ENCODE measurements around the gene SRM.
"Not testable (repeated sequence)": the region's sequence is repeated elsewhere in the genome, so short reads cannot be mapped to it uniquely, and the experiment has no call there.

DNA sequence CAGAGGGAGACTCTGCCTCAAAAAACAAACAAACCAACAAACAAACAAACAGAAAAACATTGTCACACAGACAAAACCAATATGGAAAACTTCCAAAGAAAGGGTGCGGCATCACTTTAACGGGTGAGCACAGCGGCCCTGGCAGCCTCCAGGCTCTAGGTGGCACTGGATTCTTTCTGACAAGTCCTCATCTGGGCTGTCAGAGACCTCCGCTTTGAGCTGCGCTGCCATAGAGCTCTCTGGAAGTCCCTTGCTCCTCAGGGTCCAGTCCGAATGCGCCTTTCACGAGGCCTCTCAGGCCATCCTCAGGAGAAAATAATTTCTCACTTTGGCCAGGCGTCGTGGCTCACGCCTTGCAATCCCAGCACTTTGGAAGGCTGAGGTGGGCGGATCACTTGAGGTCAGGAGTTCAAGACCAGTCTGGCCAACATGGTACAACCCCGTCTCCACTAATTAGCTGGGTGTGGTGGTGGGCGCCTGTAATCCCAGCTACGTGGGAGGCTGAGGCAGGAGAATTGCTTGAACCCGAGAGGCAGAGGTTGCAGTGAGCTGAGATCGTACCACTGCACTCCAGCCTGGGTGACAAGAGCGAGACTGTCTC, 4.2 kb upstream of the SRM start:
- TF ChIP-seq, protein P1, sequence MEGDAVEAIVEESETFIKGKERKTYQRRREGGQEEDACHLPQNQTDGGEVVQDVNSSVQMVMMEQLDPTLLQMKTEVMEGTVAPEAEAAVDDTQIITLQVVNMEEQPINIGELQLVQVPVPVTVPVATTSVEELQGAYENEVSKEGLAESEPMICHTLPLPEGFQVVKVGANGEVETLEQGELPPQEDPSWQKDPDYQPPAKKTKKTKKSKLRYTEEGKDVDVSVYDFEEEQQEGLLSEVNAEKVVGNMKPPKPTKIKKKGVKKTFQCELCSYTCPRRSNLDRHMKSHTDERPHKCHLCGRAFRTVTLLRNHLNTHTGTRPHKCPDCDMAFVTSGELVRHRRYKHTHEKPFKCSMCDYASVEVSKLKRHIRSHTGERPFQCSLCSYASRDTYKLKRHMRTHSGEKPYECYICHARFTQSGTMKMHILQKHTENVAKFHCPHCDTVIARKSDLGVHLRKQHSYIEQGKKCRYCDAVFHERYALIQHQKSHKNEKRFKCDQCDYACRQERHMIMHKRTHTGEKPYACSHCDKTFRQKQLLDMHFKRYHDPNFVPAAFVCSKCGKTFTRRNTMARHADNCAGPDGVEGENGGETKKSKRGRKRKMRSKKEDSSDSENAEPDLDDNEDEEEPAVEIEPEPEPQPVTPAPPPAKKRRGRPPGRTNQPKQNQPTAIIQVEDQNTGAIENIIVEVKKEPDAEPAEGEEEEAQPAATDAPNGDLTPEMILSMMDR (IDR thresholded peaks at IDR 0.05; ENCODE audit: low read depth, low read length), result peak; percentile 25
- TF ChIP-seq POLR2A (IDR thresholded peaks at IDR 0.05; ENCODE audit: extremely low read depth, insufficient read length), result not testable (repeated sequence)
